Right hindlimb (tissue), 1 donor: ENCODE measurements around the gene LRRC71.

Source experiments
- DNase-seq: peaks from one replicate; pipeline ENCODE4 v3.0.0-alpha.2; 2018

LRRC71 gene

GRCh38 chr1:156948708-156949107, 28.3 kb downstream of the LRRC71 start:
- DNase-seq, result no peak

DNA sequence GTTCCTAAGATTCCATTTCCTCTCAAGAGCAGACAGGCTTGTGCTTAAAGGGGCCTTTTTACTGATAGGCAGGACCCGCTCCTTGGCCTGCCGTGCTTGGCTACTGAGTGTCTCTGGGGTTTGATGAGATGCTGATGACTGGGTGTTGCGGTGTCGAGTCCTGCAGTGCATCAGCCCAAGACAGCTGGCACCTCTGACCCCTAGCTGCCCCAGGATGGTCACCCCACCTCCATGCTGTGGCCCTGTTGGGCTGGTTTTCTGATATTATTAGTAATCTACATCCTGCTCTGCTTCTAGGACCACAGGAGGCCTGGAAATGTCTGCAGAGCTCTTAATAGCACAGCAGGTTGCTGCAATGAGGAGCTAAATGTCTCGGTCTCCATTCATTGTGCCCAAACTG, 28.7 kb downstream of the LRRC71 start:
- no peak for DNase-seq

DNA sequence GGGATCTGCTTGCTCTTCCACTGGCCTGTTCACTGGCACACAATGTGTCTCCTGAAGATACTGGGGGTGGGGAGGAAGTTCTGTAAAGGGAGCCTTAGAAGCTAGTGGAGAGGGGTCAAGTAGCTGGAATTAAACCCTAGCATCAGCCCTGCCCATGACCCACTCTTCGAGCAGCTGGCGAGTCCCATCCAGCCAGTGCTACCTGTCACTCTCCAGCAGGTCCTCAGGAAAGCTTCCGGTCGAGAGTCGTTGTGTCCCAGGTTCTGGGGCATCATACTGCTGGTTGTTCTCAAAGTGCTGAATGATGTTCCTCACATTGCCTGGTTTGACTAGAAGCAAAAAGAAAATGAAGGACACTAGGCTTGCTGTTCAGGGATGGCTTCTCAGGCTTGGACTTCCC, 30.9 kb downstream of the LRRC71 start:
- no peak for DNase-seq

DNA sequence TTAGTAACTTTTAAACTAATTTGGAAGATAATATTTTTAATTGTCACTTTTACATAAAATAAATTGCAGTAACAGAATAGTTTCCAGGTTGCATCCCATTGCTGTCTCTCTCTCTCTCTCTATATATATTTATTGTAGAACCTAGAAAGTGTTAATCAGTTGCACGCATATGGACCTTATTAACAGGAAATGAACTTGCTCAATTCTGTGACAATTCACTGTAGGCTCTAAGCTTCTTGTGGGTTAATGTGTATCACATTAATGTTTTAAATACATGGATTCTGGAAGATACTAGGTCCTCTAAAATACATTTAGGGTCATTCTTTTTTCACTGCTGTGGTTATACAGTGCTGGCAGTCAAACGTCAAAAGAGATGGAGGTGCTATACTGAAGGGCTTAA, 33.1 kb downstream of the LRRC71 start:
- DNase-seq, result no peak

DNA sequence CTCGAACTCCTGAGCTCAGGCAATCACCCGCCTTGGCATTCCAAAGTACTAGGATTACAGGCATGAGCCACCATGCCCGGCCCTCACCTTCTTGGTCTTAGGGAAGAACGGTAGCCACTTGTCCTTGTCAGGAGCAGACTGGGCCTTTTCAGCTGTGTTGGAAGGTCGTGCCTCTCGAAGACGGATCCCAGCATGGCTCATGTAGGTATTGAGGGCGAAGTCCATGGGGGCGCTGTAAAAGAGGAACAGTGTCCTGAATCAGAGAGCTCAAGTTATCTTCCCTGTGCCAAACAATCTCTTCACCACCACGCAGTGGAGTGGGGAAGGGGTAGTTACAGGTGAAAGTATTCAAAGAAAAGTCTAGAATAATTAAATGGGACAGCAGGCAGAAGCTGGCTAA, 35.9 kb downstream of the LRRC71 start:
- no peak for DNase-seq

- no peak for DNase-seq
Observed at GRCh38 chr1:156957634-156958033, 37.2 kb downstream of the LRRC71 start.

DNA sequence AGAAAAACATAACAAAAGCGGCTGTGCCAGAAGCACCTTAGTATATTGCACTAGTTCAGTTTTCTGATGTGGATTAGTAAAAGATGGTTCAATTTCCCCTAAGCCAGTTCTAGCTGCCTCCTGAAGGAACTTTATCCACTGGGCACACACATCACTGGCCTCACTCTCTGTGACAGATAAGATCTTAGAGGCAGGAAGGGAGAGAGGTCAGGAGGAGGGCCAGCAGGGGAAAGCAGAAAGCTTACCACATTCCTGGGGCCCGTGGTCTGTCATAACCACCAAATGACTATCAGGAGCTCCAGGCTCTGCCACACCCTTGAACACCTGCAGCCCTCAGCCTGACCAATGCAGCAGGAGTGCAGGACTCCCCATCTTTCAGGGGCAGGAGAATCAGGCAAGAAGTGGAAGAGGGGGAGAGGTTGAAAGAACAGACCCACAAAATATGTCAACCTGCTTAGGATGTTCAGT, 37.8 kb downstream of the LRRC71 start:
- DNase-seq, result no peak

DNA sequence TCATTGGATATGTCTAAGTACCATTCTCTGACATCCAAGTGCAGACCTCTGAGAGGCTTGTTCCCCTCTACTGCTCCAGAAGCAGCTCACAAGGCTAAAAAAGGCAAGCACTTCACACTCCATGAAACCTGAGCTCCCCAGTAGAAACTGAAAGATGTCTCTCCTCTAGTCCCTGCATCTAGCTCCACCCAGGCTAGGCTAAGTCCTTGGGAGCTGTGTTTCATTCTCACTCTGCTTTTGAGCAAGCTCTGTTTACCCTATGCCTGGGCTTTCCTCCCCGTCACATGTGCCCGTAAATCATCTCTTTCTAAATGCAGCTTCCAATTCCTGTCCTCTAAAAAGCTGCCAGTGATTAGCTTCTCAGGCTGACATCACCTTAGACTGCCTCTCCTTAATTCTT, 39.0 kb downstream of the LRRC71 start:
- DNase-seq, result no peak

- DNase-seq, result no peak
Observed at GRCh38 chr1:156959925-156960324, 39.5 kb downstream of the LRRC71 start.

- no peak for DNase-seq
Observed at GRCh38 chr1:156961709-156962108, 41.3 kb downstream of the LRRC71 start.

GRCh38 chr1:156963621-156964020, 43.2 kb downstream of the LRRC71 start:
- no peak for DNase-seq

GRCh38 chr1:156964441-156964840, 44.0 kb downstream of the LRRC71 start:
- DNase-seq, result no peak

DNA sequence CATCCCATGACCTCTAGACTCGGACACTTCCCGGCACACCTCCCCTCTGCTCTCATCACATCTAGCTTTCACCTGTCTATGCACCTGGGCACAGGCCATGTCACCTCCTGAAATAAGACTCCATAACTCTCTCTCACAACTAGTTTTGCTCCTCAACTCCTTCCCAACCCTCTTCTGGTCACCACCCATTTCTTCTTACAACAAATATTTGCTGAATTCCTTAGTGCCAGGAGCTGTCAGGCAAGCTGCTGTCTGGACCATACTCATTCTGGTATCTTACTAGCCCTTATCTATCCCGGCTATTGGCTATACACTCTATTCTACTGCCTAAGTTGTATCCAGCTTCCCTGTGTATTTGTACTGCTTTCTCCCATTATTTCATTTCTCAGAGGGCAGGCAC, 49.1 kb downstream of the LRRC71 start:
- no peak for DNase-seq

GRCh38 chr1:156970017-156970416, 49.6 kb downstream of the LRRC71 start:
- no peak for DNase-seq

- DNase-seq, result no peak
Observed at GRCh38 chr1:156973417-156973816, 53.0 kb downstream of the LRRC71 start.

DNA sequence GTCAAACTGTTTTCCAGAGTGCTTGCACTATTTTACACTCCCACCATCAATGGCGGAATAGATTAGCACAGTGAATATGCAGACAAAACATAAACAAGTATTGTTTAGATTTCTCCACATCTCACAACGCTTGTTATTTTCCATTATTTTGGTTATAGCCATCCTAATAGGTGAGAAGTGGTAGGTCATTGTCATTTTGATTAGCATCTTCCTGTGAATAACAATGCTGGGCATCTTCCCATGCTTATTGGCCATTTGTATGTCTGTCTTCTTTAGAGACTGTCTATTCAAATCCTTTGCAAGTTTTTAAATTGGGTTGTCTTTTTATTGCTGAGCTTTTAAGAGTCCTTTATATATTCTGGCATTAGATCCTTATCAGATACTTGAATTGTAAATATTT, 54.7 kb downstream of the LRRC71 start:
- DNase-seq, result no peak

DNA sequence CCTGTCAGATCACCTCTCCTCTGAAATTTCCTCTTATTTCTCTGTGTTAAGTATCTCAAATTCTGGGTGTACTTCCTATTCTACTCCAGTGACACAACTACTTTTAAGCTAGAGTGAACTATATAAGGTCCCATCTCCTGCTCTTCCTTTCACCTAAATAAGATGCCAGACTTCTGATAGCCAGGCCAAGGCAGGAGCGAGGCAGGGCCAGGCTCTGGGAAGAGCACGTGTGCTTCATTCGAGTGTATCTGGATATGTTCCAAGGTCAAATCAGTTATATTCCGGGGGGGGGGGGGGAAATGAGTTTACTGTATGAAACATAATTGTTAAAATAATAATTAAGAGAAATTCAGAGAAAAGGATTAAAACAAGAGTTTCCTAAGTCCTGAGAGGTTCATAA, 60.1 kb downstream of the LRRC71 start:
- no peak for DNase-seq
